HG02973 (cell line): ENCODE data around the gene RAB3D.
"Not testable (repeated sequence)": the region's sequence is repeated elsewhere in the genome, so short reads cannot be mapped to it uniquely, and the experiment has no call there.

ENCODE experiments used
- ATAC-seq: cut with Tn5 transposase; IDR thresholded peaks from one replicate; pipeline ENCODE4 v1.9.1; 2021; ENCODE audit warnings: moderate library complexity; ENCODE audit not compliant: unreplicated experiment

Gene RAB3D

DNA sequence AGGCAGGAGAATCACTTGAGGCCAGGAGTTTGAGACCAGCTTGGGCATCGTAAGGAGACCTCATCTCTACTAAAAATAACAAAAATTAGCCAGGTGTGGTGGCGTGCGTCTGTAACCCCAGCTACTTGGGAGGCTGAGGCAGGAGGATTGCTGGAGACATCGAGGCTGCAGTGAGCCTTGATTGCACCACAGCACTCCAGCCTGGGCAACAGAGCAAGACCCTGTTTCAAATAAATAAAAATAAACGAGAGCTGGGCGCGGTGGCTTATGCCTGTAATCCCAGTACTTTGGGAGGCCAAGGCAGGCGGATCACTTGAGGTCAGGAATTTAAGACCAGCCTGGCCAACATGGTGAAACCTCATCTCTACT is 626 bp upstream of the RAB3D start:
- ATAC-seq, result not testable (repeated sequence)

DNA sequence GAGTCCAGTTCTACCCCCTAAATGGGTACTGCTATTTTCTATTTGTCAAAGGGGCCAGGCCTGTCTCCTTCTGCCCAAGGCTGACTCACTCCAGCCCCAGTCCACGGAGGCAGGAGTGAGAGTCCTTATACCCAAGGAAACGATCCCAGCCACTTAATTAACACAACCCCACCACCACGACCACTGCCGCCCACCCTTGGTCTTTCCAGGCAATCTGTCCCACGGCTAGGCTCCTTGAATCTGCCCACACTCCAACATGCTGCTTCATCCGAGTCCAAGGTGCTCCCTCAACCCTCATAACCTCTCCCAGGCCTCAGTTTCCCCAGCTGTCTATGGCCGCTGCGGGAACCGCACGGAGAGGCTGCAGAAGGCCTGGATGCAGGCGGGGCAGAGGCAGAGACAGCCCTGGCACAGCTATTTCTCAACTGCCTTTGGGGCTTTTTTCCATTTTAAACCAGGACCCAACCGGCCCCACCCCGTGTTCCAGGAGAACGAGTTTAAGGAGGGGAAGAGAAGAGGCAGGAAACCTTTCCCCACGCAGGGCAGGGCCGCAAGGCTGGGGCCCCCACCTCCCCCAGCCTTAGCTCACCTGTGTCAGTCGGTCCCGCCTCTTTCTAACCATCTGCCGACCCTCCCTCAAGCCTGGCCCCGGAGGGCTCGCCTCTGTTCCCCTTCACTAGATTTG is 746 bp downstream of the RAB3D start:
- no peak for ATAC-seq

DNA sequence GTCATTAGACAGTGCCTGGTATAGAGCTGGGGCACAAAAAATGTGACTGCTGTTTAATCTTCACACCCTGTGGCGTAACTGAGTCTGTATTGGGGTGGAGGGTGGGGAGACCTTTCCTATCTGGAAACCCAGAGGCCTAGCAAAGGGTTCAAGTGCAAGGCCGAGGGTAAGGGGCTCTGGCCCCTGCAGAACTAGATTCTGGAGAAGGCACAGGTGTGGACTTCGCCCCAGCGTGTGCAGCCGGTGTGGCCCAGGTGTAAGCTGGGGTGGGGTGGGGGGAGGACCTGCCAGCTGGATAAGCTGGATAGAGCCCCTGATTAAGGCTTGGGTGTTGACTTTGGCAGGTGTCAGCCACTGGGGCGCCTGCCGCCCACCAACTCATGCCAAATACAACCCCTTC is 1.3 kb downstream of the RAB3D start:
- no peak for ATAC-seq

DNA sequence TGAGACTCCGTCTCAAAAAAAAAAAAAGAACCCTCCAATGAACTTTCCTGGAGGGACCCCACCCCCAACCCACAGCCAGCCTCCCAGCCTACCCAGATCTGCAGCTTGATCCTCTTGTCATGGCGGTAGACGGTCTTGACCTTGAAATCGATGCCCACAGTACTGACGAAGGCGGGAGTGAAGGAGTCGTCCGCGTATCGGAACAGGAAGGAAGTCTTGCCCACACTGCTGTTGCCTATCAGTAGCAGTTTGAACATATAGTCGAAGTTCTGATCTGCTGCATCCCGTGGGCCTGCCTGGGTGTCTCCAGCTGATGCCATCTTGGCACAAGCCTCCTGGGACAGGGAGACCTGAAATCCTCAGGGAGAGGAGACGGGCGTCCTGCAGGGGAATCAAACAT is 2.4 kb downstream of the RAB3D start:
- ATAC-seq, result no peak

DNA sequence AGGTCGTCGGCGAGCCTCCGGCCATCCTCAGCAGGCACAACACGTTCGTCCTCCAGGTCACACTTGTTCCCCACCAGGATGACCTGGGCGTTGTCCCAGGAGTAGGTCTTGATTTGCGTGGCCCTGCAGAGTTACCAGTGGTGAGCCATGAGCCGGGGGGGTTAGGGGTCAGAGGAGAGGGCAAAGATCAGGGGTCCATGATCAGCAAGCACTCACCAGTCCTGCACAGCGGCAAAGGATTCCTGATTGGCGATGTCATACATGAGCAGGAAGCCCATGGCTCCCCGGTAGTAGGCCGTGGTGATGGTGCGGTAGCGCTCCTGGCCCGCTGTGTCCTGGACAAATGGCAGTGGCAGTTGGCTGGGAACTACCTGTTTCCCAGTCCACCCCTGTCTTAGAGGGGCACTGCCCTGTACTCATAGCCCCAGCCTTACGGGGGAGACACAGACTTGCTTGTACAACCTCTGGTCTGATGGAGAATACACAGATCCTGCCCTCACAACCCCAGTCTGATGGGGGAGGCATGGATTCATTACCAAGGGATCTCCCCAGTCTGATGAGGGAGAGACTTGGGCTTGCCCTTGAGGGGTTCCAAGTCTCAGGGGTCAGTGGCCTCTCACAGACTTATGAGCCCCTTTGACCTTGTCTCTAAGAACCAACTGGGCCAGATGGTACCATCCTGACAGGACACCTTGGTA is 3.9 kb downstream of the RAB3D start:
- no peak for ATAC-seq

DNA sequence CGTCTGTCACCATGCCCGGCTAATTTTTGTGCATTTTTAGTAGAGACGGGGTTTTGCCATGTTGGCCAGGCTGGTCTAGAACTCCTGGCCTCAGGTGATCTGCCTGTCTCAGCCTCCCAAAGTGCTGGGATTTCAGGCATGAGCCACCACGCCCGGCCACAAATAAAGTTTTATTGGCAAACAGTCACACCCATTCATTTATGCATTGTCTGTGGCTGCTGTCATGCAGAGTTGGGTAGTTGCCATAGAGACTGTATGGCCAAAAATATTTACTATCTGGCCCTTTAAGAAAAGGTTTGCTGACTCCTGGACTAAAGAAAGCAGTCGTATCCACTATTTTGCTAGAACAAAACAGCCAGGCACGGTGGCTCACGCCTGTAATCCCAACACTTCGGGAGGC is 5.6 kb downstream of the RAB3D start:
- ATAC-seq, result not testable (repeated sequence)

DNA sequence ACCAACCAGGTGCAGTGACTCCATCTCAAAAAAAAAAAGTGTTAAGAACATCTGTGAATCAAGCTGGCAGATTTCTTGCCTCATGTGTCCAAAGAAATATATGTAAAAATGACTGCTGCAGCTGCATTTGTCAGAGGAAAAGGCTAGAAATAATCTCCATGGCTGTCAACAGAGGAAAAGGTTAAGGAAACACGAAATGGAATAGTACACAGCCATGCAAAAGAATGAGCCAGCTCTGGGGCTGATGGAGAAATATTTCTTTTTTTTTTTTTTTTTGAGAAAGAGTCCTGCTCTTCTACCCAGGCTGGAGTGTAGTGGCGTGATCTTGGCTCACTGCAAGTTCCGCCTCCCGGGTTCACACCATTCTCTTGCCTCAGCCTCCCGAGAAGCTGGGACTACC is 6.6 kb downstream of the RAB3D start:
- ATAC-seq, result no peak

DNA sequence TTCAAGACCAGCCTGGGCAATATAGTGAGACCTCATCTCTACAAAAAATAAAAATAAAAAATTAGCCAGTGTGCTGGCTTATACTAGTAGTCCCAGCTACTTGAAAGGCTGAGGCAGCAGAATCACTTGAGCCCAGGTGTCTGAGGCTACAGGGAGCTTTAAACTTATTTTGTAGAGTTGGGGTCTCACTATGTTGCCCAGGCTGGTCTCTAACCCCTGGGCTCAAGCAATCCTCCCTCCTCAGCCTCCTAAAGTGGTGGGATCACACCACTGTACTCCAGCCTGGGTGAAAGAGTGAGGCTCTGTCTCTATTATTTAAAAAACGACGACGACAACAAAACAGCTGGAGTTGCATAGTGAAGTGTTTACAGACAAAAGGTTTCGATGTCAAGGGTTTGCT is 8.0 kb downstream of the RAB3D start:
- no peak for ATAC-seq

DNA sequence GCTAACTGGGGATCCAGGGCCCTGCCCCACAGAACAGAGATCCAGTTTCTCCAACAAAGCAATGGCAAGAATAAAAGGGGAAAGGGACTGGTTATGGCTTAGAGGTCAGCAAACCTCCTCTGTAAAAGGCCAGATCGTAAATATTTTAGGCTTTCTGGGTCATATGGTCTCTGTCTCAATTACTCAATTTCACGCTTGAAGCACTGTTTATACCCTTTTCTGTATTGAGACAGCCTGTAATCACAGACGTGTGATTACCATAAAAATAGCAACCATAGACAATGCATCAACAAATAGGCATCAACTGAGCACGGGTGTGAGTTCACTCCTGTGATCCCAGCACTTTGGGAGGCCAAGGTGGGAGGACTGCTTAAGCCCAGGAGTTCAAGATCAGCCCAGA is 9.3 kb downstream of the RAB3D start:
- no peak for ATAC-seq

DNA sequence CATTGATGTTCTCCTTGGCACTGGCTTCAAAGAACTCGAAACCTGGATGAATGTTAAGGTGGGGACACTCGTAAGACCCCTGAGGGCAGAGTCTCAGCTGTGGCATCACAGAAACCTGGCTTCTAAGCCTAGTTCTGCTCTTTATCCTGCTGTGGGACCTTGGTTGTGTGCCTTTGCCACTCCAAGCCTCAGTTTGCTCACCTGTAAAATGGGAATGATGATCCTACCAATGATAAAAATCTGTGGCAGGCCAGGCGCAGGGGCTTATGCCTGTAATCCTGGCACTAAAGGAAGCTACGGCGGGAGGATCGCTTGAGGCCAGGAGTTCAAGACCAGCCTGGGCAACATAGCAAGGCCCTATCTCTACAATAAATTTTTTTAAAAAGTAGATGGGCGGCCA is 13.9 kb downstream of the RAB3D start:
- ATAC-seq, result no peak

DNA sequence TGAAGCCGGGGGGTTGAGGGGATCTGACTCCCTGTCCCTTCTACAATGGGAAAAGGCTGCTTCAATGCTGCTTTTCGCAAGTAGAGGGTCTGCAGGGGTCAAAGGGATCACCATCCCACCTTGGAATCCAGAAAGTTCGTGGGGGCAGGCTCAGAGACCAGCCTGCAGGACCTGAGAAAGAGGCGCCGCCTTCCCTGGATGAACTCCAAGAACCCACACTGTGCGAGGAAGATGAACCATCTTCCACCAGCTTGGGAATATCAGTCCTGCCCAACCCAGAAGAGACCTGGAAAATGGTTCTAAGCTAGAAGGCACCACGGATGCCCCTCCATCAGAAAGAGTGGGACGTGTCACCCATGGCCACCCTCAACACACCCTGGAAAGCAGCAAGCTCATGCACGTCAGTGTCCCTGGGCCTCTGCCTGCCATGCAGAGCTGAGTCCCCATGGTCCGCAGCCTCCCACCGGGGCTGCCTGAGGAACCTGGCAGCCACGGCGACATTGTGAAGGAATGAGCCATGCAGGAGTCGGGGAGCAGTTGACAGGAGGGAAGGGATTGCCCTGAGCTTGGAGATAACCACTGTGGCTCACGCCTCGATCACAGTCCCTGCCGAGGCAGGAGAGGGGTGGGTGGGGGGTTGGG is 14.6 kb downstream of the RAB3D start:
- ATAC-seq, result no peak

DNA sequence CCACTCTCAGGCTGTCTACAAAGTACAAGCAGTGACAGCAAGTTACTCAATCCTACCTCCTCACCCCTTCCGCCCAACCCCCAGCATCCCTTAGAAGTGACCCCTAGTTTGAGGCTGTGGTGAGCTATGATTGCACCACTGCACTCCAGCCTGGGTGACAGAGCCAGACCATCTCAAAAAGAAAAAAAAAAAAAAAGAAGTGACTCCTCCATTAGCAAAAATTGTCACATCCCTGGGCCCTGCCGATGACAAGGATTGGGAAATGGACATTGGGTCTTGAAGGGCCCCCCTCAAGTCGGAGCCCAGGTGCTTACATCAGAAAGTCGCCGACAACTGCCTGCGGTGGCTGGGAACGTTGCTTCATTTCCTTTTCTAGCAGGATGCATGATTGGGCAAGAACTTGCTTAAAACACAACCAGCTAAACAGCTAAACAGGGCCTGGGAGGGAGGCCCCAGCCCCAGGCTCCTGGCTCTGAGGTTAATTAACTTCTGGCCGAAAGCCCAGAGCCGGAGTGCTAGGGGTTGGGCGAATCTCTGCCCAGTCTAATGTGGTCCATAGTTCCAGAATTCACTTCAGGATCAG is 15.3 kb downstream of the RAB3D start:
- ATAC-seq, result no peak

DNA sequence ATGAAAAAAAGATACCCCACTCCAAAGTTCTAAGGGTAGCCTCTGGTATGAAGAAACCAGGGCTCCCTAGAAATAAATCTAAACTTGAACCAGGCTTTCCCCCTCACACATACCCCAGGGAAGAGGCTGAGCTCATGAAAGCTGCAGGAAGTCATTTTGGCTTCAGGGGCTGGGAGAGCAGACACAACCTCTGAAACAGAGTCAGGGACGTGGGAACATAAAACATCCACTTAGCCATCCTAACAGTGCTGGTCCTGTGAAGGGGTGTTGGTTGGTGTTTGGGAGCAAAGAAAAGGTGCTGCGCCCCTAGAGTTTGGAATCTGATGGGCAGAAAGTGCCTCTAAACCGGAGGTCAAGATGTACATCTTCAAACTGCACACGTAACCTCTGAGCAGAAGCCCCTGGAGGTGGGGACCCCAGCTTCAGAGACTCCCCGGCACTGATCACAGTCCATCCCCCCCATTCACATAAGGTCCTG is 15.8 kb downstream of the RAB3D start:
- no peak for ATAC-seq

DNA sequence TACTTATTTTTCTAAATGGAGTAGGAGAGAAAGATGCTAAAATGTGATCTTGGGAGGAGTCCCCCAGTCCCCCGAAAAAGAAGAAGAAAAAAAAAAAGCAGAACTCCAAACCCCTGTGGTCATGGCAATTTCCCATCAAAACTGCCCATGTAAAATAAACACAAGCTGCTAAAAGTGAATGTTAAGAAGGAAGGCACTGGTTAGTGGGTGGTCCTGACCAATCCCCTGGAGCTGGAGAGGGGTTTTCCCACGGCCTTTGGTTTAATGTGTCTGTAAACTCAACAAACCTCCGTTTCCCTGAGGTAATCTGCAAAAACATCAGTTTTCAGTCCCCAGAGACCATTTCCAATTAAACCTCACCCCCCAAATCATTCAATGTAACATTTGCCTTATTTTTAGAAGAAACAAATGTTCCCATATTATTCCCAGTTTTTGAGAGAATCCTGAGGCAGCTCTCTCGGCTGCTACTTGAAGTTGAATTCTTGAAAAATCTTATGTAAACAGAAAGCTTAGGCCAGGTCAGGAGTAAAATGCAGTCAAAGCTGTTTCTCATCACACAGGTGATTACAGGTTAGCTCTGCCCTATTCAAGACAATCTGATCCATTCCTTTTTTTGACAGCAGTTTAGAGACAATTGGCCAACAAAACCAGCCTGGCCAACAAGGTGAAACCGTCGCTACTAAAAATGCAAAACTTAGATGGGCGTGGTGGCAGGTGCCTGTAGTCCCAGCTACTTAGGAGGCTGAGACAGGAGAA is 17.0 kb downstream of the RAB3D start:
- ATAC-seq, result no peak

DNA sequence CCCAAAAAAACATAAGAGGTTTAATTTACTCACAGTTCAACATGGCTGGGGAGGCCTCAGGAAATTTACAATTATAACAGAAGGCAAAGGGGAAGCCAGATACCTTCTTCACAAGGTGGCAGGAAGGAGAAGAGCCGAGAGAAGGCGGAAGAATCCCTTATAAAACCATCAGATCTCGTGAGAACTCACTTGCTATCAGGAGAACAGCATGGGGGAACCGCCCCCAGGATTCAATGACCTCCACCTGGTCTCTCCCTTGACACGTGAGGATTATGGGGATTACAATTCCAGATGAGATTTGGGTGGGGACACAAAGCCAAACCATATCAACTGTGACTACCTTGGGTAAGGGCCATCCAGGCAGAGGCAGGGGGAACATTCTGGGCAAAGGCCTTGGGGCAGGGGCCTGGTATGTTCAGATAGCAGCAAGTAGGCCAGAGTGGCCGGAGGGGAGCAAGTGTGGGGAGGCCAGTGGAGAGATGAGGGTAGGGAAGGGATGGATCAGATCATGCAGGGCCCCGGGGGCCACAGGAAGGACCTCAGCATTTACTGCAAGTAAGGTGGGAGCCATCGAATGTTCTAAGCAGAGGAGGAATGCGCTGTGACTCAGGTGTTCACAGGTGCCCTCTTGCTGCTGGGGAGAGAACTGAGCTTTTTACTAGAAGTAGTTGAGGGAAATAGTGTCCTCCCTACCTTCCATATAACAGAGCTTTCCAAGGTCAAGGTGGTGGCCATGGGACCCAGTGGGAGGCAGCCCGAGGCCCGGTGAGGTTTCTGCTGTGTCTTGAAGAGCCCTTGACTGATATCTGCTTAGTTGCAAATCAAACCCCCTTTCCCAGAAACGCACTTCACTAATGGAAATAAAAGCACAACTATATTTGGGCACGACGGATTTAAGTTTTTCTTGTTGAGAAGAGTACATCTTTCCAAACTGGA is 18.0 kb downstream of the RAB3D start:
- ATAC-seq, result no peak

DNA sequence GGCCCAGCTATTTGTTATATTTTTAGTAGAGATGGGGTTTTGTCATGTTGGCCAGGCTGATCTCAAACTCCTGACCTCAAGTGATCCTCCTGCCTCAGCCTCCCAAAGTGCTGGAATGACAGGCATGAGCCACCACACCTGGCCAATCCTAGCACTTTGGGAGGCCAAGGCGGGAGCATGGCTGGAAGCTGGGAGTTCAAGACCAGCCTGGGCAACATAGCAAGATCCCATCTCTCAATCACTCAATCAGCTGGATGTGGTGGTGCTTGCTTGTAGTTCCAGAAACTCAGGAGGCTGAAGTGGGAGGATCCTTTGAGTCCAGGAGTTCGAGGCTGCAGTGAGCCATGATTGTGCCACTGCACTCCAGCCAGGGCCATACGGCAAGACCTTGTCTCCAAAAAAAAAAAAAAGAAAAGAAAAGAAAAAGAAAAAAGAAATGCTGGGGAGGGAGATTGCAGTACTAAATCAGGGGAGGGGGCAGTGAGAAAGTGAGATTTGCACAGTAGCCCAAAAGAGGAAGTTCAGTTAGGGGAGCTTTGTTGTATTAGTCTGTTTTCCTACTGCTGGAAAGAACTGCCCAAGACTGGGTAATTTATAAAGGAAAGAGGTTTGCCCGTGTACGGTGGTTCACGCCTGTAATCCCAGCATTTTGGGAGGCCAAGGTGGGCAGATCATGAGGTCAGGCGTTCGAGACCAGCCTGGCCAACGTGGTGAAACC is 19.0 kb downstream of the RAB3D start:
- ATAC-seq, result not testable (repeated sequence)

DNA sequence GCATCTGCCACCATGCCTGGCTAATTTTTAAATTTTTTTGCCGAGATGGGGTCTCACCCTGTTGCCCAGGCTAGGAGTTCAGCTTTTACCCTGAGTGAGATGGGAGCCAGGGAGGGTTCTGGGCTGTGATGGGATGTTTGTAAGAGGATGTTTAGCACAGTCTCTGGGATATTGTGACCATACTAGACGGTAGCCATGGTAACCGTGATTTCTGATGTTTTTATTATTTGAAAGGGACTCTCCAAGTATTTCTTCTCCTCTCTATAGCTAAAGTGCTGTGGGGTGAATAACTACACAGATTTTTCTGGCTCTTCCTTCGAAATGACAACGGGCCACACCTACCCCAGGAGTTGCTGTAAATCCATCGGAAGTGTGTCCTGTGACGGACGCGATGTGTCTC is 33.1 kb downstream of the RAB3D start:
- no peak for ATAC-seq

DNA sequence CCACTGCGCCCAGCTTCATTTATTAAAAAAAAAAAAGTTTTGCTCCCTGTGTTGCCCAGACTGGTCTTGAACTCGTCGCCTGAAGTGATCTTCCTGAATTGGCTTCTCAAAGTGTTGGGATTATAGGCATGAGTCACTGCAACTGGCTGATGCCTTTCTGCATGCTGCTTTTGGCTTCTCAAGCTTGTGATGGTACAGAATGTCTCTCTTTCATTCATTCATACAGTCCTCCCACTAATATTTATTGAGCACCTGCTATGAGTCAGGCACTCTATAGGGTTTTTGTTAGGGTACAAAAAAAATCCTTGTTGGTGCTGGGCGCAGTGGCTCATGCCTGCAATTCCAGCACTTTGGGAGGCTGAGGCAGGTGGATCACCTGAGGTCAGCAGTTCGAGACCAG is 34.5 kb downstream of the RAB3D start:
- no peak for ATAC-seq

DNA sequence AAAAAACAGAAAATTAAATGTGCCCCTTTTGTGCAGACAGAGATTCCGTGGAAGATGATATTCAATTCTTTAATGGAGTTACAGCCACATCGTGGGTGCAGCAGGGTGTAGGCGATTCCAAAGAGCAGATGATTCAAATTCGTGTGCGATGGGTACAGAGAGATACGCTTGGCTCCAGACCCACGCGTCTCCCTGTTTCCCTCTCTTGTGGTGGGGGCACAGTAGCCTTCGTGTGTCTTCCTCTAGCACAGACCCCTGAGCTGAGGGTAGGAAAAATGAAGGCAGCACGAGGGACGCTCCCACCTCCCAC is 38.7 kb downstream of the RAB3D start:
- no peak for ATAC-seq
